Skin of body (tissue), 2 donors: ENCODE results near the gene MYH11. TPM values are rescaled to one million over a fixed set of nuclear protein-coding genes. Genes with fewer than 3 reads are reported as not detected.
A peak's percentile ranks its signal among the peaks of the same experiment; 100 is the strongest.

Source experiments
- DNase-seq: peaks from one replicate; lab custom pipeline; 2025; lab: John Stamatoyannopoulos, UW
- total RNA-seq: library from RNA; depleted of rRNA; stranded (reverse); fragments of >200 nt; gene quantifications from one replicate; pipeline ENCODE4 v1.2.3, GENCODE V29; 2014

Gene MYH11
- total RNA-seq: 23.3 TPM

DNA sequence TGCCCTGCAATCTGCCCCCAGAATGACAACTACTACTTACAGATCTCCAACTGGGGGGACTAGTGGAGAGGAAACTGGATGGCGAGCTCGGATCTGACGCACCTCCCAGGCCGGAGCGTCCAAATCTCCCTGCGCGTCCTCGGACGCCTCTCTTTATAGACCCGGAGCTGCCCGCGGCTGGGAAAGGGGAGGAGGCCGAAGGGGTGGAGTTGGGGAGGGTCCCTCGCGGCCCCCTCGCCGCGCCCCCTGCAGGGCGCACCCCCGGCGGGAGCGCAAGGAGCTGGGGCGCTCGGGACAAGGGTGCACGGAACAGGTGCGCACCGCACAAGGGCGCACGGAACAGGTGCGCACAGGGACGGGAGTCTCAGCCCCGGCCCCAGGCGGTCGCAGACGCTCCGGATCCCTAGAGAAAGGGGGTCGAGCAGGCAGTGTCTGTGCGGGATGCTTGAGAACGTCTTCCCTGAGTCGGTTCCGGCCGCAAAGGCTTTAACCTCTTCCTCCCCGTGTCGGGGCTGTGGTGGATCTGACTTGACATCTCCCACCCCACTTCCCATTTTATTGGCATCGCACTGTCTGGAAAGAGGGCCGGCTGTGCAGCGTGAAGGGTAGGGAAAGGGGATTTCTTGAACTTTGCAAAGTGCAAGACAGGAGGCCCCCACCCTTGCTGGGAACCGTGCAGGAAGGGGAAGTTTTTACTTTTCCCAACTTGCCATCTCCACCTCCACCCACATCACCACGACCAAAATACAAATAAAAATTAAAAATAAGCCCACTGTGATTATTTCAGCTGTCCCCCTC lies at the start of gene MYH11:
Gene MYH11, minus strand, starts transcription at position 128 of the 798 bp plus-strand sequence. CDS start 18,776 bp downstream, outside the sequence.
- no peak for DNase-seq

DNA sequence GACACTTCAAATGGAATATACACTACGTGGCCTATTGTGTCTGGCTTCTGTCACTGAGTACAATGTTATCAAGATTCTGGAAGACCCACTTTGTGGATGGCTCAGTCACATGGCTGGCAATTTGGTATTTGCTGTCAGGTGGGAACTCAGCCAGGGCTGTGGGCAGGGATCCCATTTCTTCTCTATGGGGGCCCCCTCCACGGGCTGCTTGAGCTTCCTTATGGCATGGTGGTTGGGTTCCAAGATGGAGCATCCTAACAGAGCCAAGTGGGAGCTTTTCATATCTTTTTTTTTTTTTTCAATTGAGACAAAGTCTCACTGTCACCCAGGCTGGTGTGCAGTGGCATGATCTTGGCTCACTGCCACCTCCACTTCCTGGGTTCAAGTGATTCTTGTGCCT lies 49.6 kb upstream of the MYH11 start:
- no peak for DNase-seq

DNA sequence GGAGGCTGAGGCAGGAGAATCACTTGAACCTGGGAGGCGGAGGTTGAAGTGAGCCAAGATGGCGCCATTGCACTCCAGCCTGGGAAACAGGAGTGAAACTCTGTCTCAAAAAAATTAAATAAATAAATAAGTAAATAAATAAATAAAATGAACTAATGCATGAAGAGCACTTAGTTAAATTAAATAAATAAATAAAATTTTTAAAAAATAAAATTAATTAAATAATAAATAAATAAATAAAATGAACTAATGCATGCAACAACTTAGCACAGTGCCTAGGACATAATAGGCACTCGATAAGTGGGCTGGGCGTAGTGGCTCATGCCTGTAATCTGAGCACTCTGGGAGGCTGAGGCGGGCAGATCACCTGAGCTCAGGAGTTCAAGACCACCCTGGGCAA lies 47.1 kb upstream of the MYH11 start:
- no peak for DNase-seq

DNA sequence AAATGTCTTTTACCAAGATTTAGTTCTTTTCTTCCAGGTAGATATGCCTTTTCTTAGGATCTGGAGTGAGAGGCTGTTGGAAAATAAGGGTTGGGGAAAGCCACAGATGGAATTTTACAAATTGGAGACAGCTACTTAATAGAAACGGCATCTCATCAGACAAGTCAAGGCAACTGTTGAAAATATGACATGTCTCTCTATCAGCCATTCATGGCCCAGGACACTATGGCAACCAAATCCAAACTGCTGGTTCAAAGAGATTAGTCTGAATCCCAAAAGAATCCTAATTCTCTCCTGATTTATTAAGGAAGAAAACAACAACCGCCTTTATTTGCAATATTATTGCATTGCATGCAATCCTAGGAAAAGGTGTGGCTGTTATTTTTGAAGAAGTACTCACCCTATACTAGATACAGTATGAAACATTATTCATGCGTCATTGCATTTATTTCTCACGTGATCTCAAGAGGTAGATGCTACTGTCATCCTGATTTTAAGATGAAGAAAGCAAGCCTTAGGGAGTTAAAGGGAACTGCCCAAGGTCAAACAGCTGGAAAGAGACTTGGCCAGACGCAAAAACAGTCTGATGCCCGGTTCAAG lies 44.2 kb upstream of the MYH11 start:
- DNase-seq: no peak

DNA sequence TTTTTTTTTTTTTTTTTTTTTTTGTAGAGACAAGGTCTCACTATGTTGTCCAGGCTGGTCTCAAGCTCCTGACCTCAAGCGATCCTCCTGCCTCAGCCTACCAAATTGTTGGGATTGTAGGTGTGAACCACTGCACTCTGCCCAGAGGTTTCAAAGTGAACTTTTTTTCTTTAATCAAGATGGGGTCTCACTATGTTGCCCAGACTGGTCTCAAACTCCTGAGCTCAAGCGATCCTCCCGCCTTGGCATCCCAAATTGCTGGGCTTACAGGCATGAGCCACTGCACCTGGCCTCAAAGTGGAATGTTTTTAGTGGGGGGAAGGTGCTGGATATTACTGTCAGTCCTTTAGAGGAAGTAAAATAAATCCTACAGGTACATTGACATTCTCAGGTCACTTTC lies 43.5 kb upstream of the MYH11 start:
- no peak for DNase-seq

DNA sequence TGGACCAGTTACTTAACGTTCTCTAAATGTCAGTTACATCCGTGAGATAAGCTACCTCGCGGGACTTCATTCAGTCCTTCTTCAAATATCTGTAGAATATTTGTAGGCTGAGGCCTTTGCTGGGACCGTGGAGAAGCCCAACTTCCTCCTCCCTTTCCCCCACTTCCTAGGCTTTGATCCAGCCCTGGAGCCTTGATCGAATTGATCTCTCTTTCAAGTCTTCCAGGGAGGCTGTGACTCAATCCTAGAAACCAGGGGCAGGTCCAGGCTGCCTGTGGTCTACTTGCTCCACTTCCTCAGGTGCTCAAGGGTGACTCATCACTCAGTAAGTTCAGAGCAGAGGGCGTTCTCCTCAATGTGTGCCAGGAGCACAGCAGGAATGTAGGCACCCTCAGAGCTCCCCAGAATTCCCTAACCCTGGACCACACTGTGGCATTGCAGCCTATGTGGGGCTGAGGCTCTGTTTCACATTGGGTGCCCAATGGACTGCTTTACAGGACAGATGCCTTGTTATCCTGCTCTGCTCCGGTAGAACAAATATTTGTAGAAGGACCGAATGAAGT lies 42.8 kb upstream of the MYH11 start:
- no peak for DNase-seq

DNA sequence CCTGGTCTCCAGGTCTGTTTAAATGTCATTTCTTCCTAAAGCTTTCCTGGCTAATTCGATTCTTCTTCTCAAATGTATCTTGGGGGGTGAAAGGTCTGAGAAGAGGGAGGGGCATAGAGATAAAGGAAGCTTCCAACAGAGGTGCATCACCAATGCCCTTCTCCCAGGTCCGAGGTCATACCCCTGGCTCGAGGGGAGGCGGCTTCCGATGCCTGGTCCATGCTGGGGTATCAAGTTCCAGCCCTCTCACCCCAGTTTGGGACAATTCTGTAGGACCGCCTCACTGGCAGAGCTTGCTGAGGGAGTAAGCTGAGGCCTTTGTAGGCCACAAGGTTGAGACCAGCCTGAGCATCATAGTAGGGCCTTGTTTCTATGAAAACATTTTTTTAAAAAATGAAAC lies 41.8 kb upstream of the MYH11 start:
- DNase-seq: no peak

DNA sequence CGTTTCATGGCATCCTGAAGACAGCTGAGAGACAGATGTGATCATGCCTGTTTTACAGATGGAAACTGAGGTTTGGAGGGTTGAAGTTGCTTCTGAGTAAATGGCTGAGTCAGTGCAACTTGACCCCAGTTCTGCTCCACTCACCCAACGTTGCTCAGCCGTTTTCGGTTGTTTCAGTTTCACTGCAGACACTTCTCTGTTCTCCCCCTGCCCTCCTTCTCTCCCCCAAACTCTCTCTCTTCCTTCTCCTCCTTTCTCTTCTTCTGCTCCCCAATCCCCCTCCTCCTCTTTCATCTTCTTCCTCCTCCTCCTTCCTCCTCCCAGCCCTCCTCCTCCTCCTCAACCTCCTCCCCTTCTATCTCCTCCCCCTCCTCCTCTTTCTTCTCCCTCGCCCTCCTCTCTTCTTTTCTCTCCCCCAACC lies 41.0 kb upstream of the MYH11 start:
- DNase-seq: peak; percentile 32

DNA sequence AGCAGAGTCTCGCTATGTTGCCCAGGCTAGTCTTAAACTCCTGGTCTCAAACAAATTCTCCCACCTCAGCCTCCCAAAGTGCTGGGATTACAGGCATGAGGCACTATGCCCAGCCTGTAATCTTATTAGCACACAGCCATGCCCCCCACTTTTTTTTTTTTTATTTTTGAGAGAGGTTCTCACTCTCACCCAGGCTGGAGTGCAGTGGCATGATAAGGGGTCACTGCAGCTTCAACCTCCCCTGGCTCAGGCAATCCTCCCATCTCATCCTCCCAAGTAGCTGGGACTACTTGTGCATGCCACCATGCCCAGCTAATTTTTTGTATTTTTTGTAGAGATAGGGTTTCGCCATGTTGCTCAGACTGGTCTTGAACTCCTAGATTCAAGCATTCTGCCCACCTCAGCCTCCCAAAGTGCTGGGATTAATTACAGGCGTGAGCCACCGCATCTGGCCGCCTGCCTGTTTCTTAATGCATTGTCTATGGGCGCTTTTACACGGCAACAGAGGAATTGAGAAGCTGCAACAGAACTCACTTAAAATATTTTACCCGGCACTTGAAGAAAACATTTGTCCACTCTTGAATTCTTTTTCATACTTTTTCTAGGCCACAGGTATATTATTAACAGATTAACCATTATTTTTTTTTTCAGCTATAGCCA lies 40.4 kb upstream of the MYH11 start:
- DNase-seq: no peak

DNA sequence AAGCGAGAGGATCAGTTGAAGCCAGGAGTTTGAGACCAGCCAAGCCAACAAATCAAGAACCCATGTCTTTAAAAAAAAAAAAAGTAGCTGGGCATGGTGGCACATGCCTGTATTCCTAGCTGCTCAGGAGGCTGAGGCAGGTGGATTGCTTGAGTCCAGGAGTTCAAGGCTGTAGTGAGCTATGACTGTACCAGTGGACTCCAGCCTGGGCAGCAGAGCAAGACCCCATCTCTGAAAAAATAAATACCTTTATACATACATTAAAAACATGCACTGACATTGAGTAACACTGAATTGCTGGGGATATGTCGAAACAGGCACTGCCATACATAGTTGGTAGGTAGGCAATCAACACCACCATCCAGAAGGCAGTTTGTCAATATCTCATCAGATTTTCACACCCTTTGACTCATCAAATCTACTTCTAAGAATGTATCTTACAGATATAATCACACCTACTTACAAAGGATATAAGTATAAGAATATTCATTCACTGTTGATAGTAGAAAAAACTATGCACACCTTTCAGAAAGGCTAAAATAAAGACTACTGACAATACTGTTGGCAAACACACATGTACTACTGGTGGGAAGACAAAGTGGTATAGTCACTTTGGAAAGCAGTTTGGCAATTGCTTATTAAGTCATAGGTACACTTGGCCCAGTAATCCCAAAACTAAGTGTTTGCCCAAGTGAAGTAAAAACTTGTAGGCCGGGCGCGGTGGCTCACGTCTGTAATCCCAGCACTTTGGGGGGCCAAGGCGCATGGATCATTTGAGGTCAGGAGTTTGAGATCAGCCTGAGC lies 37.9 kb upstream of the MYH11 start:
- DNase-seq: no peak

DNA sequence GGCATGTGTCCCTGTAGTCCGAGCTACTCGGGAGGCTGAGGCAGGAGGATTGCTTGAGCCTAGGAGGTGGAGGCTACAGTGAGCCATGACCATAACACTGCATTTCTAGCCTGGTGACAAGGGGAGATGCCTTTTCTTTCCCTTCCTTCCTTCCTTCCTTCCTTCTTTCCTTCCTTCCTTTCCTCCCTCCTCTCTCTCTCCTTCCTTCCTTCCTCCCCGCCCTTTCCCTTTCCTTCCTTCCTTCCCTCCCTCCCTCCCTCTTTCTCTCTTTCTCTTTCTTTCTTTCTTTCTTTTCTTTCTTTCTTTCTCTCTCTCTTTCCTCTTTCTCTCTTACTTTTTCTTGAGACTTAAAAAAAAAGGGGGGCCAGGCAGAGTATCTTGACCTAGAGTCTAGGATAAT lies 34.7 kb upstream of the MYH11 start:
- DNase-seq: no peak

DNA sequence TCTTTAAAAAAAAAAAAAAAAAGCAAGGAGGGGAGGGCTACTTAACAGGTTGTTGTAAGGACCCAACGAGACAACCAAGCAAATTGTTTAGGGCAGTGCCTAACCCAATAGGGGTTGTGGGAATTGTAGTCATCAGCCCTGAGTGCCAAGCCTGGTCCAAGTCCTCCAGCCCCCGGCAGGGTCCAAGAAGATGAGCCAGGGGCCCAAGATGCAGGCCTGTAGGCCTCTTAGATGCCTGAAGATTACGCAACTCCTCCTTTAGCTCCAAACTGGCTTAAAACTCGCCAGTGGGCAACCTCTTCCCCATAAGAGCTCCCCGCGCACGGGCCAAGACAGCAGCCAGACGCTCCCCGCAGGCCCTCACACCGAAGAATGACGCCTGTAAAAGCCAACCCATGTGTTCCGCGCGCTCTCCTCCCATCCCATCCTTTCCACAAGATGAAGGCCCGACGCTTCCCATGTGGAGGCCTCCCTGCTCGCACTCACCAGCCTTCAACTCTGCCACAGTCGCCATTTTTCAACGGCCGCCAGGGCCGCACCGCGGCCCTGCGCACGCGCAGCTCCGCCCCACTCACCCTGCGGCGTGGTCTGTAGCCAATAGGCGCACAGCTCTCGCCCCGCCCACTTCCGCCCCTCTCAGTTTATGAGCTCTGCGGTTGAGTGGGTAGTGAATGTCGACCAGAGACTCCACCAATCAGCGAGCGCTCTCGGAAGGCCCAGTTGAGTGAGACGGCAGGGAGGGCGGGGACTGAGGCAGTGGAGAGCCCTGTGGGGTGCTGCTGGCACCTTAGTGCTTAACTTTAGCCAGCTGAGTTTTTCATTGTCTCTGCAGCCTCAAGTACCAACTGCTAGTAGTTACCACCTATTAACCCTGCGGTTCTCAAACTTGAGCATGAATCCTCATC lies 31.5 kb upstream of the MYH11 start, which contains the start of gene CEP20:
Gene CEP20, minus strand, starts transcription at position 532 of the 905 bp plus-strand sequence. Its CDS starts 18 bp downstream, at position 514.
- peak; percentile 98 for DNase-seq

DNA sequence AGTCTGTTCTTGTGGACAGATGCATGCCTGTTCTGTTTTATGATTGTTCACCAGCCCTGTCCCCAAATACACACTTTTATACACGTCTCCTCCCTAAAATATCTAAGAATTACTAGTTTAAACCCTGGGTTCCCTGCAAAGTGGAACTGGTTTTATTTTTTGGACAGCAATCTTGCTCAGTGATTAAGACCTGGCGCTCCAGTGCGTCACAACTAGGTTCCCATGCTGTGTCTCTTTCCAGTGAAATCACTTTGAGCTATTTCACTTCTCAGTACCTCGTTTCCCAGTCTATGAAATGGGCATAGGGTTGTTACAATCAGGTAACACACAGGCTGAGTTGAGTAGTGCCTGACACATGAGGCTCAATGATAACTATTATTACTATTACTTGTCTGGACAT lies 30.5 kb upstream of the MYH11 start:
- no peak for DNase-seq

DNA sequence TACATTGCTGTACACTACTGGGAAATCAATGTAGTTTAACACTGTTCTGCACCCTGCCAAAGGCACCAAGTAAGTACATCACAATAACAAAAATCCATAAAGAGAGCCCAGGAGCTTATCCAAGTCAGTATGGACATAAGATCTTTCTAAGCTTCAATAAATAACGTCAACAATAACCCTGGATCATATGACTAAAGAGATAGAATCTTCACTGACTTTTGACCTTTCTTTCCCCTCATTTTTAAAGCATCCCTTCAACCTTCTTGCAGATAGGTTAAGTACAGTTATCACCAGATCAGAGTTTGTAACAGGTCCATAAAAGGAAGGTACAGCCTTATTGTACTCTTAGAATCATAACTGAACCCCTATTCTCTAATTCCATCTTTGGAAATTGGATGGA lies 29.2 kb upstream of the MYH11 start:
- DNase-seq: no peak

DNA sequence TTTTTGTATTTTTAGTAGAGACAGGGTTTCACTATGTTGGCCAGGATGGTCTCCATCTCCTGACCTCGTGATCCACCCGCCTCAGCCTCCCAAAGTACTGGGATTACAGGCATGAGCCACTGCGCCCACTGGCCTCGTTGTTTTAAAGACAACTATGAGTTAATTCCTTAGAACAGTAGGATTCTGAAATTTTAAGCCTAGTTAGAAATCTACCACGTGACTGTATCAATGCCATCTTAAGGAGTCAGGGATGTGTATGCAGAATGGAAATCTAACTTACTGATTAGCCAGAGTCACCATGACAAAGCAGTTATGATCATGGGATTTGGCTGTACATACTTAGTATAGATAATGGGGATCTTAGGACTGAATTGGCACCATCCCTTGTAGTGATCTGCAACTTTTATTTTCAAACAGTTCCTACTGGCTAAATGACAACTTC lies 28.8 kb upstream of the MYH11 start:
- DNase-seq: no peak

DNA sequence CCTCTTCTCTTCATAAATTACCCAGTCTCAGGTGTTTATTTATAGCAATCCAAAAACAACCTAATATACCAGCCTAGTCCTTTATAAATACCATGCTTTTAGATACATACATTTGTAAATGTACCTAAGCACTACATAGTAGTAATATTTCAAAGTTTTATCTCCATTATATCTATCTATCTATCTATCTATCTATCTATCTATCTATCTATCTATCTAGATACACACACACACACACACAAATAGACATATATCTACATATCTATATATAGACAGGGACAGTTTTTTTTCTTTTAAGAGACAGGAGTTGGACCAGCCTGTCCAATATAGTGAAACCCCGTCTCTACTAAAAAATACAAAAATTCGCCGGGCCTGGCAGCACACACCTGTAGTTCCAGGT lies 25.7 kb upstream of the MYH11 start:
- no peak for DNase-seq

DNA sequence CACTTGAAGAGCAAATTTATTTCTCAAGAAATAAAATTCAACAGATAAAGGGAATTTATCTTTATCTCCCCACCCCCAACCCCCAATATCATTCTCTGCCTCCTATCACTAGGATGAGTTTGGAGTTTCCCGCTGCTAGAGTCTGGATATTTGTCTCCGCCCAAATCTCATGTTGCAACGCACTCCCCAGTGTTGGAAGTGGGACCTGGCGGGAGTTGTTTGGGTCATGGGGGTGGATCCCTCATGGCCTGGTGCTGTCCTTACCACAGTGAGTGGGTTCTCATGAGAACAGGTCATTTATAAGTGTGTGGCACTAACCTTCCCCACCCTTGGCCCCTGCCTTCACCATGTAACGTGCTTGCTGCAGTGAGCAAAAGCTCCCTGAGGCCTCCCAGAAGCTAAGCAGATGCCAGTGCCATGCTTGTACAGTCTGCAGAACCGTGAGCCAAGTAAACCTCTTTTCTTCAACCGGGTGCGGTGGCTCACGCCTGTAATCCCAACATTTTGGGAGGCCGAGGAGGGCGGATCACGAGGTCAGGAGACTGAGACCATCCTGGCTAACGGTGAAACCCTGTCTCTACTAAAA lies 25.1 kb upstream of the MYH11 start:
- no peak for DNase-seq

DNA sequence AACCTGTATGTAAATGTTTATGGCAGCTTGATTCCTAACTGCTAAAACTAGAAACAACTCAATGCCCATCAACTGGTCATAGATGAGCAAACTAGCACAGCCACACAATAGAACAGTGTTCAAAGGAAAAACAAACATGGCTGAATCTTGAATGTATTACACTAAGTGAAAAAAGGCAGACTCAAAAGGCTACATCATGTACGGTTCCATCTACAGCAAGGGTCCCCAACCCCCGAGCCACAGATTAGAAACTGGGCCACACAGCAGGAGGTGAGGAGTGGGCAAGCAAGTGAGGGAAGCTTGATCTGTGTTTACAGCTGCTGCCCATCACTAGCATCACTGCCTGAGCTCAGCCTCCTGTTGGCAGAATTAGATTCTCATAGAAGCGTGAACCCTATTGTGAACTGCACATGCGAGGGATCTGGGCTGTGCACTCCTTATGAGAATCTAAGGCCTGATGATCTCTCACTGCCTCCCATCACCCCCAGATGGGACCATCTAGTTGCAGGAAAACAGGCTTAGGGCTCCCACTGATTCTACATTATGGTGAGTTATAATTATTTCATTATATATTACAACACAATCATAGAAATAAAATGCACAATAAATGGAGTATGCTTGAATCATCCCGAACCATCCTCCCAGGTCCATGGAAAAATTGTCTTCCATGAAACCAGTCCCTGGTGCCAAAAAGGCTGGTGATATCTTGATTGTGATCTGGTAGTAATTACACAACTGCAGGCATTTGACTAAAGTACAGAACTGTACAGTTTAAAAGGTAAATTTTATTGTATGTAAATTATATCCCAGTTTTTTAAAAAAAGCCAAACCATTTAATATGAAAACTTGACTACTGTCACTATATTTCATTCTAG lies 23.8 kb upstream of the MYH11 start:
- DNase-seq: no peak
